ENCODE results near the gene NUDC. TPM values are rescaled to one million over a fixed set of nuclear protein-coding genes. Genes with fewer than 3 reads are reported as not detected.

The NUDC gene
- total RNA-seq, 4 donors from 2014 or later = 44.1 to 80.2 (median 55.9) TPM

- peak overlapping the region; percentile 46 to 80 (median 80) for H3K27ac ChIP-seq
- no peaks in the 10 kb centered on the region for H3K27me3 ChIP-seq
- H3K36me3 ChIP-seq = peaks cover 5 to 6% of the 10 kb centered on the region in 2 donors
- WGBS, 2 donors = 65 to 67% methylated on average over 18 of the region's 18 CpGs
- intact Hi-C loops (cut with DNase I) = no loop called here
- DNase-seq = no peak
- no peaks in the 10 kb centered on the region for H3K9me3 ChIP-seq
- peaks cover 9 to 11% of the 10 kb centered on the region in 2 donors for H3K4me1 ChIP-seq
- peak overlapping the region in 2 of 3 donors; percentile 70 for H3K4me3 ChIP-seq (replicated peaks in 1 of 3)
- TF ChIP-seq CTCF (IDR thresholded peaks at IDR 0.05) = no peak
- TF ChIP-seq POLR2A (IDR thresholded peaks at IDR 0.05) = no peak
These were observed 20.6 kb upstream of the NUDC start for GRCh38 chr1:26900815-26901511.

GRCh38 chr1:26907071-26907917 is 14.2 kb upstream of the NUDC start:
- TF ChIP-seq CTCF (IDR thresholded peaks at IDR 0.05) = no peak
- no peak for TF ChIP-seq POLR2A (IDR thresholded peaks at IDR 0.05)
- 59 to 64% methylated on average over 6 of the region's 6 CpGs for WGBS, 2 donors
- no peaks in the 10 kb centered on the region for H3K27me3 ChIP-seq
- H3K36me3 ChIP-seq = no peaks in the 10 kb centered on the region
- DNase-seq = peak; percentile 39 to 56
- H3K27ac ChIP-seq = no peak overlapping the region
- no peak overlapping the region for H3K4me3 ChIP-seq (replicated peaks in 1 of 3)
- no peaks in the 10 kb centered on the region for H3K9me3 ChIP-seq
- intact Hi-C loops (cut with DNase I) = no loop called here
- no peaks in the 10 kb centered on the region for H3K4me1 ChIP-seq

GRCh38 chr1:26909951-26910342 is 11.6 kb upstream of the NUDC start:
- Histone ChIP-seq H3K36me3 (no peaks in the 10 kb centered on the region), H3K4me3 (replicated peaks in 1 of 3) (no peak overlapping the region), H3K27me3 (no peaks in the 10 kb centered on the region), H3K4me1 (peaks cover 7 to 11% of the 10 kb centered on the region in 2 donors), H3K27ac (no peak overlapping the region), H3K9me3 (no peaks in the 10 kb centered on the region)
- WGBS, 2 donors = 89 to 100% methylated on average over 2 to 3 of the region's 3 CpGs
- TF ChIP-seq CTCF (IDR thresholded peaks at IDR 0.05) (no peak), POLR2A (IDR thresholded peaks at IDR 0.05) (no peak)
- no peak for DNase-seq
- intact Hi-C loops (cut with DNase I) = no loop called here

- Histone ChIP-seq H3K27ac (no peak overlapping the region), H3K4me1 (peaks cover 7 to 11% of the 10 kb centered on the region in 2 donors), H3K4me3 (replicated peaks in 1 of 3) (no peak overlapping the region), H3K9me3 (no peaks in the 10 kb centered on the region), H3K36me3 (no peaks in the 10 kb centered on the region), H3K27me3 (no peaks in the 10 kb centered on the region)
- intact Hi-C loops (cut with DNase I) = no loop called here
- TF ChIP-seq CTCF (IDR thresholded peaks at IDR 0.05) (no peak), POLR2A (IDR thresholded peaks at IDR 0.05) (no peak)
- no peak for DNase-seq
- WGBS, 2 donors = 64 to 84% methylated on average over 4 of the region's 4 CpGs
These were observed 11.0 kb upstream of the NUDC start for GRCh38 chr1:26910343-26911160.
